HepG2 (cell line): ENCODE data around the gene MLYCD.

Source experiments
- ARID2 ChIP-seq: sonication (generic); formaldehyde crosslinking; IDR thresholded peaks from 2 replicates; pipeline ENCODE4 v1.8.1; 2022; ENCODE audit warnings: mild to moderate bottlenecking, missing genetic modification reagents, borderline replicate concordance
- DNMT1 ChIP-seq: sonication (generic); formaldehyde crosslinking; IDR thresholded peaks from 2 replicates; pipeline ENCODE4 v1.5.1; 2020; ENCODE audit warnings: mild to moderate bottlenecking, missing genetic modification reagents
- EP300 ChIP-seq, 3 experiments: sonication (generic) in 1 of 3; formaldehyde crosslinking in 1 of 3; IDR thresholded peaks; 2 replicates each; pipeline versions ENCODE4 v1.5.1 to v1.6.1; 2011 to 2020; ENCODE audit warnings: low read depth in 2 of 3, low read length in 2 of 3, borderline replicate concordance in 1 of 3, improper control_type of control experiment in 1 of 3, mild to moderate bottlenecking in 1 of 3, missing genetic modification reagents in 1 of 3, moderate library complexity in 1 of 3

GRCh38 chr16:83972256-83973008 is 73.5 kb downstream of the MLYCD start:
- no peak for TF ChIP-seq DNMT1 (CRISPR knock-in tag)
- TF ChIP-seq EP300 (IDR thresholded peaks at IDR 0.05; ENCODE audit: low read depth in 2 of 2, low read length in 2 of 2) = no peak
- TF ChIP-seq EP300 (CRISPR knock-in tag; IDR thresholded peaks at IDR 0.05; ENCODE audit: borderline replicate concordance) = no peak
- no peak for TF ChIP-seq ARID2 (CRISPR knock-in tag)
